GM18499 (cell line): Measurements from ENCODE around the gene MPDZ.
"Not testable (repeated sequence)": the region's sequence is repeated elsewhere in the genome, so short reads cannot be mapped to it uniquely, and the experiment has no call there.

Experiments used
- ATAC-seq: cut with Tn5 transposase; IDR thresholded peaks from one replicate; pipeline ENCODE4 v1.9.1; 2021; ENCODE audit warnings: moderate number of reproducible peaks; ENCODE audit not compliant: insufficient read depth, unreplicated experiment

Gene MPDZ

DNA sequence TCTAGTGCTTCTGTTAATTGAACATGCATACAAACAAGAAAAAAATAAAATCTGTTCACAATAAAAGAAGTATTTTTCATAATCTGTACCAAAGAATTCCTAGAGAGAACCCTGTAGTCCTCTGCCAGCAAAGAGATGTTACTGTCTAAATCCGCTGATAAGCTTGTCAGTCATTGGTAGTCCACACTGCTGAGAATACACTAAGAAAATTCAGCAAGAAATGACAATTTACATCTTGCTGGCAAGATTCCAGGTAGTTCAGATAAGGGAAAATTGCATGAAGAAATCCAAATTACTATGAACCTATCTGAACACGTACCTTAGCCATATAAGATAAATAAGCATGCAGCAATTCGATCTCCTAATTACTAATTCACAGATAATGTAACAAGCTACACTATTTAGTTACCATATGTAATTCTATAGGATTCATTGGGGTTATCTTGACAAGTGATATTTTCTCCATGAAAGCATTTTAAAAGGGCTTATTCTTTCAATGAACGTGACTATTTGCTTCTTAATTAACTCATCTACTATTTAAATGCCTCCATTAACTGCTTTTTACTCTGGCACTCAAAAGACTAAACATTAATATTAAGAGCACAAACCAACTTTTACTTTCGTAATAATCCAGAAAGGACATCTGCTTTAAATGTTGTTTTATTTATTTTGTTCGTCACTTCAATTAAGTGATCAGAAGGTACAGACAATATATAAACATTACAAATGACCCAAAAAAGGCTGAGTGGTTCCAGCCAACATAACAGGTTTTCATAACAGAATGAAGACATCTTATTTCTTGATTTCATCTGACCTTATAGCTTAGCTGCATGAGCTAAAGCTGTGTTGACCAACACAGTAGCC lies 9.7 kb downstream of the MPDZ start:
- ATAC-seq, result no peak

DNA sequence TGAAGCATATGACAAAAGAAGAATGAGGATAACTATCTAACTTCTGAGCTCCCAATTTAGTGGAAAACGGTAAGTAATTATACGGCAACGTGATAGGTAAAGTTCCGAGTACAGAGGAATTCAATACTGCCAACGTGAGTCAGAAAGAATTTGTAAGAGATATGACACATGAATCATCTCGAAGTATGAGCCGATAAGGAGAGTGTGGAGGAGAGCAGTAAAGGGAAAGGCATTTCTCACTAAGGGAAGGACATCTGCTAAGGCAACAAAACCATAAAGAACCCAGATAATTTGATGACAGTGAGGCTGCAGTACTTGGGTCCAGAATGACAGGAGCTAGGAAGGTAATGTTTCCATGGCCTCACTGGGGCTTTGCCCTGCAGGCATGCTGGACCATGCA lies 11.0 kb downstream of the MPDZ start:
- ATAC-seq, result no peak

DNA sequence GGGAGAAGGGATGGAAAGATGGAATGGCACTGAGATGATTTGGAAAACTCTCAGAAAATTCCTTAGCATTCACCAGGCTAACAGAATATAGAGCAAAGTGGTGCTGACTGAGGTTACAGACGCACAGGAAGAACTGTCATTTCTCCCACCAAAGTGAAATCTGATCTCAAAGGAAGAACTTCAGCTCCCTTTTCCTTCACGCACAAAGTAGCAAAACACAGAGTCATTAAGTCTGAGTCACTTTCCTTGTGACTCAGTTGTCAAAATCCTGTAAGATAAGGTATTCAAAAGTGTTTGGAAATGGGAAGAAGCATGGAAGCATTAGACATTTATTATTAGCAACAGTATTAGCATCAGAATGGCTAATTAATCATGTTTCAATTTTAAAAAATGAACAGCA lies 11.7 kb downstream of the MPDZ start:
- ATAC-seq, result no peak

DNA sequence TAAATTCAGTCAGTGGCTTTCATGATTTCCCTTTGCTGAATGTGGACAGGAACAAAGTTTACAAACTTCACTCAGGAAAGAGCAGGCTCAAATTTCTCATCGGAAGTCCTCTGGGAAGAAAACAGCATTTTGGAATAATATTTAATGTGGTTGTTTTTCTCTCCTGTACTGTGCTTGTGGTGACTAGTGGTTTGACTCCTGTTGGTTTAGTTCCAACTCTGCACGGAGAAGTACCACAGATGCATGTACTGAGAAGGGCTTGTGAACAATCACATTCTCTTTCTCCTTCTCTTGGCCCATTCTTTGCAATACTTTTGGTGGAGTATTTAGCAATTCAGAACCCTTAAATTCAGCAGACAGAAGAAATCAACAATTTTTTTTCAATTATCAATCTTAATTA lies 13.3 kb downstream of the MPDZ start:
- no peak for ATAC-seq

GRCh38 chr9:13264788-13265187 lies 14.7 kb downstream of the MPDZ start:
- ATAC-seq, result no peak

- no peak for ATAC-seq
Measured at GRCh38 chr9:13263511-13263910, 16.0 kb downstream of the MPDZ start.

DNA sequence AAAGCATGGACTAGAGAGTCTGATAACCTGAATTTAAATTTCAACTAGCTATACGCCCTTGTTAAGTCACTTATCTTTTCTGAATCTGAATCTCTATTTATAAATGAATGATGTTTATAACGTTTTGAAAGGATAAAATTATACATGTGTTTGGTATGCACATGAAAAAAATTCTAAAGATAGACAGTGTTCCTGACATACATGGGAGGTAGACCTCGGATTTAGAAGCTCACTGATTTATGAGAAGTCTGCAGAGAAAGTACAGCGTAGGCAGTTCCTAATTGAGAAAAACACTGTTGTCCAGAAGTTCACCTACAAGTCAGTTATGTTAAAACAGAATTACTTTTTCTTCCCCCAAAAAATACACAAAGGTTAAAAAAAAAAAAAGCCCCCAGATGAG lies 26.6 kb downstream of the MPDZ start:
- no peak for ATAC-seq

DNA sequence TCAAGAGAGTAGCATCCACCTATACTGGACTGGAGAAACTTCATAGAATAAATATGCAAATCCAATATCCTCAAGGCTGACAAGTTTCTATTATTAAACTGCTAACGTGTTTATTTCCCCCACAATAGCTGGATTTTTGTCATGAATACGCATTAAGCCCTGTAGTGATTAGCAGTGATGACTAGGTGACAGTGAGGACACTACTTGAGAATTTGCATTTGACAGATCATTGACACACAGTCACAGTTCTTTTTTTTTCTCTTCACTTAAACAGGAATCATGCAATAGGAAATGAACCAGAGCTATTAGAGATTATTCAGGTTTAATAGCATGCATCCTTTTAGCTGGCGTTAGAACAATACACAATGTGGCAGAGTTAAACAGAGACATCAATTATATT lies 35.3 kb downstream of the MPDZ start:
- no peak for ATAC-seq

GRCh38 chr9:13241283-13241682 lies 38.2 kb downstream of the MPDZ start:
- no peak for ATAC-seq

DNA sequence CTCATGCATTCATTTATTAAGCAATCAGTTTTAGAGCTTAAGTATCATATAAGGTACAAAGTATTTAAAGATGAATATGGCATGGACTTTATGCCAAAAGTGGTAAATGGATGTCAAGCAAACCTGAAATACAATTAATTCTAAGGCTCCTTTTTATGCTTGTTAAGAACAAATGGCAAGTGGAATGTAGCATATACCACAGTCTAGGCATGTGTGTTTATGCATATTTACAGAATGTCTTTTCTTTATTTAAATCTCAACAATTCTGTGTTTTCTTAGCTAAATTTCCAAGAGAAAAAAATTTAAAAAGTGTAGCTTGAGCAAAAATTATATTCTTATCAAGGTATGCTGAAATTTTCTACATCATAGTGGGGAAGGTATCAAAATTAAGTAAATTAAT lies 39.8 kb downstream of the MPDZ start:
- ATAC-seq, result no peak

GRCh38 chr9:13239208-13239607 lies 40.3 kb downstream of the MPDZ start:
- no peak for ATAC-seq

GRCh38 chr9:13234932-13235331 lies 44.6 kb downstream of the MPDZ start:
- no peak for ATAC-seq

- no peak for ATAC-seq
Measured at GRCh38 chr9:13228431-13228830, 51.1 kb downstream of the MPDZ start.

GRCh38 chr9:13224366-13224765 lies 55.1 kb downstream of the MPDZ start:
- no peak for ATAC-seq

GRCh38 chr9:13222733-13223132 lies 56.8 kb downstream of the MPDZ start:
- not testable (repeated sequence) for ATAC-seq

- ATAC-seq, result no peak
Measured at GRCh38 chr9:13221741-13222140, 57.8 kb downstream of the MPDZ start.

DNA sequence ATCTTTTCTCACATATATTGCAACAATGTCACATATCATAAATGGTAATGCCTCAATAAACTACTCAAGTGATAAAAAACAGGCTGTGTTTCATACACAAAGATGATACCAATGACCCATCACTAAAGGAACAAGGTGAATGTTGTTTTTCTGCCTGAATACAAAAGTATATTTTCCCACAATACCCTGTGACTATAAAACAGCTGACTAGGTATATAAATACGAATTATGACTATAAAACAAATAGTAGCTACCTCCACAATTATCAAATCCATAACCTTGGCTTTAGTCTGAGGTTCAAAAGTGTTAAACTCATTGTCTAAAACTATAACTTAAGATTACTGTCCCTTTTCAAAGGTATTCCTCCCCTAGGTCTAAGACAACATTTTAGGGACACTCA lies 58.7 kb downstream of the MPDZ start:
- no peak for ATAC-seq

DNA sequence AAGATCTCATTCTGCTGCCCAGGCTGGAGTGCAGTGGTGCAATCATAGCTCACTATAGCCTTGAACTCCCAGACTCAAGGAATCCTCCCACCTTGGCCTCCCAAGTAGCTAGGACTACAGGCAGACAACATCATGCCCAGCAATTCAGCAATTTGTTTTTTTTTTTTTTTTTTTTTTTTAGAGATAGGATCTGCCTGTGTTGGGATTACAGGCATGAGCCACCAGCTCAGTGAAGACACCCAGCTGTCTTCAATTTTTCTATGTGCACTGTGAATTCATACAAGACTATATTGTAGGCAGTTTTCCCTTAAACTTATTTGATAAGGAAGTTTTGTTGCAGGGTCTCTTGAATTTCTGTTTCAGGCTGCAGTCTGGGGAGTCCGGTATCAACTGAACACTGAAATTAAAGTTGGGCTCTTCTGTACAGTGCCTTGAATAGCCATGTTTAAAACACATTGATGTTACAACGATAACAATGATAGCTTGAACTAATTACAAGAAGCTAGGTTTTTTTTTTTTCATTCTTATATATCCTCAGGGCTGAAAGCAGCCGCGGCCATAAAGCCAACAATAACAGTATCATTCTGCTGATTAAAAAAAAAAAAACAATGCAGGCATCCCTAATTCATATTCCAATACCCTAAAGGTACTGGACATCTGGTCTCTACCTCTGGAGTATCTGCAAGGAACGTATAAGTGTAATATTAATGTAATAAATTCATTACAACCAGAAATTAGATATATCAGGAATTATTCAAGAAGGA lies 63.5 kb downstream of the MPDZ start:
- no peak for ATAC-seq

- no peak for ATAC-seq
Measured at GRCh38 chr9:13213998-13214397, 65.5 kb downstream of the MPDZ start.

DNA sequence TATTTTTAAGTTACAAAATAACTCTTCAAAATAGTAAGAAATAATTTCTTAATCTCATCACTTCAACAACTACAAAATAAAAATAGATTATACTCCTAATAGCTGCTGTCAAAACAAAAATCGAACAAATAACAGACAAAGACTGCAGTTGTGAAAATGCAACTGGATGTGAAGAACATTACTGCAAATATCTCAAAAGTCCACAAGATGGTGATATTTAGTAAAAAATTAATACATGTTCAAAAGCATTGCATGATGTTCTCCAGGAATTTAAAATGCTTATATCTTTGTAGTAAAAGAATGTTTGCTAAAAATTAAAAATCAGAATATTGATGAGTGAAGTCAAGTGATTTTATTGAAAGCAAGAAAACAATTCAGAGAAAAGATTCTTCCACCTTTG lies 66.2 kb downstream of the MPDZ start:
- no peak for ATAC-seq

DNA sequence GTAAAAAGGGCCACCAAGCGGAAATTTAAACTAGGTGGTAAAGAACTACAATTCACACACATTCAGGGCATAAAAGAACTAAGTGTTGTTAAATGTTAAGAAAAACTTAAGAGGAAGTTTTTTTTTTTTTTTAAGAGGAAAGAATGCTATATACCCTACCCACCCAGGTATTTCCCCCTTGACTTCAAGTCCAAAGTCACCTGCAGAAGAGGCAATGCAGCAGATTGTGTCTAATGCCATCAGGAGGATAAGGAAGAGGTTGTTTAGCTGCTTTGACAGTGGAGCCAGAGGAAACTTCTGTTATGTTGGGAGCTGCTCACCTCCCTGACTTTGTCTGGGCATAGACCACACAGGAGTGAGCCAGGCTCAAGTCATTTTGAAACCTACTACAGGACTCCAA lies 69.2 kb downstream of the MPDZ start:
- ATAC-seq, result no peak

GRCh38 chr9:13209498-13209897 lies 70.0 kb downstream of the MPDZ start:
- no peak for ATAC-seq
